Loucy (cell line): ENCODE measurements around the gene SUPV3L1.

Source experiments
- EZH2phosphoT487 ChIP-seq: fragments of 200-600 bp; IDR thresholded peaks from 2 replicates; pipeline ENCODE4 v1.6.1; 2018; ENCODE audit warnings: antibody characterized with exemption, mild to moderate bottlenecking, moderate library complexity, borderline replicate concordance
- TF ChIP-seq, protein P1 (sequence below): fragments of 200-600 bp; sonication (generic); conservative IDR thresholded peaks from 2 replicates; pipeline ENCODE4 v1.5.1; 2014; ENCODE audit warnings: mild to moderate bottlenecking, antibody characterized with exemption, low read length

DNA sequence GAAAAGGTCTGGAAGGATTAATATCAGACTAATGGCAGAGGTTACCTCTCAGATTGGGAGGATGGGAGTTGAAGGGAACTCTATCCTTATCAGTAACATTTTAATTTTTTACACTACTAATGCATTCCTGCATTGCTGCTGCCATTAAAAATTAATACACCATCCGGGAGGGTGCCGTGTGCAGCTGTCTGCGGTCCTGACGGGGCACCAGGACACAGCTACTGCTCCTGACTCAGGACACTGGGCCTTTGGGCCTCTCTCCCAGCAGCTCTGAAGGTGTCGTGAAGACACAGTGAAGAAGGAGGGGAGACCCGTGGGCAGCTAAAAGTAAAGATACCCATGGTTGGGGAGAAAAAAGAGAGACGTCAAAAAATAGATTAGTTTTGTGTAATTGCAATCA lies 74.8 kb downstream of the SUPV3L1 start:
- TF ChIP-seq, protein P1, sequence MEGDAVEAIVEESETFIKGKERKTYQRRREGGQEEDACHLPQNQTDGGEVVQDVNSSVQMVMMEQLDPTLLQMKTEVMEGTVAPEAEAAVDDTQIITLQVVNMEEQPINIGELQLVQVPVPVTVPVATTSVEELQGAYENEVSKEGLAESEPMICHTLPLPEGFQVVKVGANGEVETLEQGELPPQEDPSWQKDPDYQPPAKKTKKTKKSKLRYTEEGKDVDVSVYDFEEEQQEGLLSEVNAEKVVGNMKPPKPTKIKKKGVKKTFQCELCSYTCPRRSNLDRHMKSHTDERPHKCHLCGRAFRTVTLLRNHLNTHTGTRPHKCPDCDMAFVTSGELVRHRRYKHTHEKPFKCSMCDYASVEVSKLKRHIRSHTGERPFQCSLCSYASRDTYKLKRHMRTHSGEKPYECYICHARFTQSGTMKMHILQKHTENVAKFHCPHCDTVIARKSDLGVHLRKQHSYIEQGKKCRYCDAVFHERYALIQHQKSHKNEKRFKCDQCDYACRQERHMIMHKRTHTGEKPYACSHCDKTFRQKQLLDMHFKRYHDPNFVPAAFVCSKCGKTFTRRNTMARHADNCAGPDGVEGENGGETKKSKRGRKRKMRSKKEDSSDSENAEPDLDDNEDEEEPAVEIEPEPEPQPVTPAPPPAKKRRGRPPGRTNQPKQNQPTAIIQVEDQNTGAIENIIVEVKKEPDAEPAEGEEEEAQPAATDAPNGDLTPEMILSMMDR: no peak
- no peak for TF ChIP-seq EZH2phosphoT487
